Posterior cingulate gyrus (tissue), 11 donors: ENCODE results near the gene STAG1.
"Not testable (repeated sequence)": the region's sequence is repeated elsewhere in the genome, so short reads cannot be mapped to it uniquely, and the experiment has no call there.

Source experiments
- DNase-seq, 10 donors: peaks; one replicate each; pipeline versions ENCODE4 v3.0.0 to v3.0.0-alpha.2; 2020 to 2021; ENCODE audit warnings: mixed read lengths in 3 of 10
- intact Hi-C: fragments of 100-400 bp; cut with DNase I; formaldehyde crosslinking; loops from one replicate; pipeline ENCODE4 v1.15.1; 2023

STAG1 gene

GRCh38 chr3:136752172-136752421 lies at the start of gene STAG1:
TSS of gene STAG1 (minus strand) at chr3:136752378. CDS start at chr3:136630898, 121,480 bp downstream.
- no peak for DNase-seq
- intact Hi-C loops, result loop anchor here (1.0 to 5.0 kb wide), 8 partner anchors 67 to 785 kb away; partner anchors contain the start of genes MSL2, NCK1, PCCB and PPP2R3A

GRCh38 chr3:136801146-136801545 lies 49.0 kb upstream of the STAG1 start:
- intact Hi-C loops, DNase-seq: not testable (repeated sequence)

DNA sequence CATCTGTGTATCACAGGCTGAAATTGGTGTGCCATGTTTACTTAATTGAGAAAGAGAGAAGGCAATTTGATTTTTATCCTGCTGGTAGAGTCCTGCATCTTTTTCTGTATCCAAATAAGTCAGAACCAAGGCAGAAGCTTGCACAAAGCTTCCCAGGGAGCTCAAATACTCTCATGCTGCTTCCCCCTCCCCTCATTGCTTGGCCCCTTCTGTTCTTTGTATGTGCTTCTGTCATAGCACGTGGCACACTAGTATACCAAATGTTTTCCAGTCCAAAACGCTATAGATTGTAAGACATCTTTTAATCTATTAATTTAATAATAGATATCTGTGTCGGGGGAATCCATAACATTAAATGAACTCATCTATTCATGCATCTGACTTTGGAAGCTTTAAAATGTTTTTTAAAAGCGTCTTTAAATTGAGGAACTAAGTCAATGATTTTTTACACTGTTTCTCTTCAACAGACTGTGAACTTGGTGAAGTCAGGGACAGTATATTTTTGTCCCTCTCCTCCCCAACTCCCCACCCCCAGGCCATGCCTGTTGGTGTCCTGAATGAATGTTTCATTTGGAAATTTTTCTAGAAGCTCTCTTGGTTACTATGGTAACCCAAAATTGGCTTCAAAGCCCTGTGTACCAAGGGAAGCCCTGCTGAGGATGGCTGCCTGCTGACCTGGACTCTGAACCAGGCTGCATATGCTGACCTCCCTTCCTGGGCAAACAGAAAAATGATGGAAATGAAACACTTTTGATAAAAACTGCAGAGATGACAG lies 40.6 kb upstream of the STAG1 start:
- intact Hi-C loops, result no loop called here
- DNase-seq, result peak in 4 of 10 donors; percentile 6 to 37 (median 11)

GRCh38 chr3:136790786-136791185 lies 38.6 kb upstream of the STAG1 start:
- intact Hi-C loops, result no loop called here
- no peak for DNase-seq

GRCh38 chr3:136789976-136790375 lies 37.8 kb upstream of the STAG1 start:
- no peak for DNase-seq
- intact Hi-C loops, result no loop called here

- intact Hi-C loops, result no loop called here
- DNase-seq, result no peak
Observed at GRCh38 chr3:136788154-136788553, 36.0 kb upstream of the STAG1 start.

DNA sequence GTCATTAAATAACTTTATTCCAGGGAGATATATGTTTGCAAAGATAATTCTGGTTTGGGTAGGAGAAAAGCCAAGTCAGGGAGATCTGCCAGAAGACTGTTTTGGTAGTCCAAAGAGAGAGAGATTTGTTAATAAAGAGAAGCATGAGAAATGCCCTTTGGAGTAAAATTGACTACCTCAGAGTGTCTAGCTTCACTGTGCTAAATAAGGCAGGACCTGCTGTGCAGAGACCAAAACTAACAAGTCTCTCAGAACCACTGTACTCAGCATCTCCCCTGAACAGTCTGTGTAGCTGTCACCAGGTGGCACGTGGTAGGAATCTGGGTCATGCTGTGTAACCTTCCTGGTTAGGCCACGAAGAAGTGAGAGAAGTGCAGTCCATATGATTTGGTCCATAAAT lies 35.2 kb upstream of the STAG1 start:
- intact Hi-C loops, result no loop called here
- DNase-seq, result peak in 1 of 10 donors; percentile 9

DNA sequence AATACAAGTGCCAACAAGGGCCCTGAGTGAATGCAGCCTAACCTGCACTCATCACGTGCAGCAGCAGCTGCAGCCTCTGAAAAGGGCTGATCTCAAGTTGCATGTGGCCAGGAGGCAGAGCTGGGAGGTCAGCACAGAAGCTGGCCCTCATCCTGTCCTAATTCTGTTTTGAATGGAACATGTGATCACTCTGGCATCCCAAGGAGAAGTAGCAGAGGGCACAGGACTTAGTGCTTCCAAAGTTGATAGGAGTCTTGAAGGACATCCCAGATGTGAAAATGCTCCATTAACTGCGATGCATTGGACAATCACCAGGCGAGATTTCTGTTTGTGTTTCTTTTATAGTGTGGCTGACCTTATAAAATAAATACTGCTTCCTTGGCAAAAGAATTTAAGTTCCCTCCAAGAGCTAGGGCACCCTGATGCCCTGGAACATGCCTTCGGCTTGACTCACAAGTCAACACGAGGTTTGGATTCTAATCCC lies 31.6 kb upstream of the STAG1 start:
- intact Hi-C loops, result no loop called here

GRCh38 chr3:136780741-136781140 lies 28.6 kb upstream of the STAG1 start:
- DNase-seq, result no peak
- intact Hi-C loops, result no loop called here

More for the DNA sequence above, 31.6 kb upstream of the STAG1 start:
- DNase-seq, result no peak

GRCh38 chr3:136778865-136779264 lies 26.7 kb upstream of the STAG1 start:
- DNase-seq, result no peak
- intact Hi-C loops, result no loop called here

- intact Hi-C loops, result no loop called here
- DNase-seq, result no peak
Observed at GRCh38 chr3:136772709-136773108, 20.5 kb upstream of the STAG1 start.

GRCh38 chr3:136758160-136759102 lies 6.3 kb upstream of the STAG1 start:
- intact Hi-C loops, result not testable (repeated sequence)
- DNase-seq, result peak in 1 of 10 donors; percentile 48

DNA sequence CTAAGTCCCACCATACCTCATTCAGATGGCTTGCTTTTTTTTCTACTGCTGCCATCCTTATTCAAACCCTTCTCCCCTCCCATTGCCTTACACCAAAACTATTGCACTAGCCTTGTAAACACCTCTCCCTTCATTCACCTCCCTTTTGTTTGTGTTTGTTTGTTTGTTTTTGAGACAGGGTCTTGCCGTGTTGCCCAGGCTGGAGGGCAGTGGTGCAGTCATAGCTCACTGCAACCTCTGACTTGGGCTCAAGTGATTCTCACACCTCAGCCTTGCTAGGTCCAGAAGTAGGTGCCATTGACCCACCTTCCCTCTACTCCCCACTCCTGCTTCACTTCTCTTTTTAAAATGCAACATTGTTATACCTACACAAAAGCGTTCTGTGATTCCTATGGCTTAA lies 3.0 kb upstream of the STAG1 start:
- DNase-seq, result no peak
- intact Hi-C loops, result no loop called here

GRCh38 chr3:136753326-136753939 lies 1.3 kb upstream of the STAG1 start:
- no peak for DNase-seq
- intact Hi-C loops, result loop anchor here (2.0 to 5.0 kb wide), 5 partner anchors 65 to 786 kb away; partner anchors contain the start of genes MSL2, PCCB, PPP2R3A and SLC35G2

- intact Hi-C loops, result loop anchor here (1.0 to 5.0 kb wide), 8 partner anchors 66 to 785 kb away; partner anchors contain the start of genes MSL2, NCK1, PCCB and PPP2R3A
- peak; percentile 97 to 100 (median 98) for DNase-seq
Observed at GRCh38 chr3:136752422-136753325, 496 bp upstream of the STAG1 start.

DNA sequence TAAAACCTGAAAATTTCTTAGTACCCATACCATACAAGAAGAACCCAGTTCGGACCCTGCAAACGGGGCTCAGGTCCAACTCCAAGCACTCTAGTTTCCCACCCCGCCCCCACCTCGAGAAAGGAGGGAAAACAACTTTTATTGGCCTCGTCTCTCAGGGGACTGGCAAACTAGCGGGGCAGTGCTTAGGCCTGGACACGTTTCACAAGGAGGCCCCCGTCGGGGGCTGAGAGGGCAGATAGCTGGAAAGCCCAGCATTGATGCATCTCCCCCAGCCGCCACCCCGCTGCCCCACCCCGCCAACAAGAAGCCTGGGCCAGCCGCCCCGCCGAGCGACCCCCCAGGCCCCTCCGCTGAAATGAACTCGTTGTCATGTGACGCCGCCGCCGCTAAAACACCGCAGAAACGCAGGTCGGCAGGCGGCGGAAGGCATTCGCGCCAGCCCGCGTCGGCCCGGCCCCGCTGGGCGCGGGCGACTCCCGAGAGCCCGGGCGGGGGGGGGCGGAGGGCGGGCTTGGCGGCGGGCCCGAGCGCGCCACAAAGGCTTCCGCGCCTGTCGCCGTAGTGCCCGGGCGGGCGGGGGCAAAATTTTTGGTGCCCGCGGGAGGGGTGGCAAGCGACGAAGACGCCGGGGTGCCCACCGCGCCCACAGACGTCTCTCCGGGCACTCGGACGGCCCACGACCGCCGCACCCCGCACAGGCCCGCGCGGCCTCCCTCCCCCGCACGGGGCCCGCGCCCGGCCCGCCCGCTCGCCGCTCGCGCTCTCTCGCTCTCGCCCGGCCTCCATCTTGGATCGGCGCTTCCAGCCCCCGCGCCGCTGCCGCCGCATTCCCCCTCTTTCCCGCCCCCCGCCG lies 634 bp downstream of the STAG1 start:
- peak; percentile 60 to 95 (median 66) for DNase-seq
- intact Hi-C loops, result loop anchor here (1.0 to 5.0 kb wide), 8 partner anchors 67 to 784 kb away; partner anchors contain the start of genes MSL2, NCK1, PCCB and PPP2R3A

GRCh38 chr3:136750897-136751315 lies 1.3 kb downstream of the STAG1 start:
- intact Hi-C loops, result loop anchor here (5.0 kb wide), 2 partner anchors 499 to 784 kb away; partner anchors contain the start of genes PCCB and PPP2R3A
- DNase-seq, result no peak

- DNase-seq, result no peak
- intact Hi-C loops, result loop anchor here (5.0 kb wide), 2 partner anchors 498 to 783 kb away; partner anchors contain the start of genes PCCB and PPP2R3A
Observed at GRCh38 chr3:136750209-136750896, 1.8 kb downstream of the STAG1 start.
